GM12801 (cell line): ENCODE data around the gene SIX2.

ENCODE experiments used
- CTCF ChIP-seq: IDR thresholded peaks from one replicate; pipeline ENCODE4 v1.5.1; 2011; ENCODE audit warnings: control low read depth; ENCODE audit not compliant: insufficient read length; ENCODE audit errors: extremely low read depth

SIX2 gene

GRCh38 chr2:44969936-44970335 is 39.3 kb downstream of the SIX2 start:
- no peak for TF ChIP-seq CTCF

DNA sequence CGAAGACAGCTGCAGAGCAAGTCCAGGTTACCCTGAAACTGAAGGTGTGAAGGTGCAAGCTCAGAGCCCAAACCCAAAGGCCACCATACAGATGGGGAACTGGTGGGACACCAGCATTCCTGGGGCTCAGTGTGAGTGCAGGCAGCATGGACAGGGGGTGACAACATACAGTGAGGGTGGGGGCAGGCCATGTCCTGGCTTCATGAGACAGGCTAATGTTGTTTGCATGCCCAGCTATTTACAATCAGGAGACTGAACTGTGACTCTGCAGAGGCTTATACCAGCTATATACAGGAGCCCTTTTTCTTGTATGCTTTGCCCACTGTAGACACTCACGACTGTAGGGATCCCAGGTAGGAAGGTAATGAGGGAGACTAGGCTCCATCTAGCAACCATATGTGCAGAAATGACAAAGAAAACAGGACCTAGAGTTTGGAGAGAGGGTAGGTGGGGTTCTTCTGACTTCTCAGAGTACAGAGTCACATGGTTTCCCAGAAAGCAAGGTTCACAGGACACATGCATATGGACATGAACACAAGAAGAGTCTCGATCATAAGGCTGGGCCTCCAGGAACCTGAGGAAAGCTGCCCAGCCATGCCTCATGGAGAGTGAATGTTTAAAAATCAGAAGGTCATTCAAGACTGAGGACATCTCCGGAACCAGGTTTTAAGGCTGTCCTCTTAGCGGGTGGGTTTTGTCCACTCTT is 41.4 kb downstream of the SIX2 start:
- no peak for TF ChIP-seq CTCF

DNA sequence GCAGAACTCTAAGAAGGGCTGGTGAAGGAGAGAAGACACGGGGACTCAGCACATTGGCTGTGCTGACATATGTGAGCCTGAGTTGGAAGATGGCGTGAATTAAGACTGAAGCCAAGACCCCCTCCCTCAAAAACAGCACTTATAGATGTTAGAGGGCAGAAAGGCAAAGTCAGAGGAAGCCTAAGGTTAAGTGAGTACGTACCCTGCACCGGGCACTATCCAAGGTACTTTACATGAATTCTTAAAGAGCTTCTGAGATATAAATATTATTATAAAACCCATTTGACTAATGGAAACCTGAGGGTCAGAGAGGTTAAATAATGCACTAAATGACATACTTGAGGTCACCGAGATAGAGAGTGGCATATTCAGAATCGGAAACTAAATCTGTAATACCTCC is 42.2 kb downstream of the SIX2 start:
- no peak for TF ChIP-seq CTCF

- no peak for TF ChIP-seq CTCF
Measured at GRCh38 chr2:44965684-44966083, 43.6 kb downstream of the SIX2 start.

- TF ChIP-seq CTCF = no peak
Measured at GRCh38 chr2:44964752-44965236, 44.5 kb downstream of the SIX2 start.

DNA sequence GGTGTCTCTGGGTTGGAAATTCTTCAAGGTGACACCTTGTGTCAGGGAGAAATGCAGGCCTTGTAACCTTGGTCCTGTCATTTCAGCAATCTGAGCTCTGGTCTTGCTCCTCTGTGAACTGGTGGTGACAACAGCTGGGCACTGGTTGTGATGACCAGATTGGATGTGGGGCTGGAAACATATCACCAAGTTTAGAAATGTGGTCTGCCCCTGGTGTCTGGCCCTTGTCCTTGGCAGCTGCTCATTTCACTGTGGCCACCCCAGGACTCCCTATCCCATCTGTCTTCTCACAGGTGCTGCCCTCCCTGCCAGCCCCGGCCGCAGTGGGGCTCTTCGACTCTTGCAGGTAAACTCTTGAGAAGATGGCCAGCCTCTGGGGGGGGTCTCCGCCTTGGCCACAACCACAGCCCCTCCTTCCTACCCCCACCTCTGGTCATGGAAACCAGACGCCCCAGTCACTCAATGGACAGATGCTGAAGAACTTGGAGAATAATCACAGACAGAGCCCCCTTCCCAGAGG is 47.0 kb downstream of the SIX2 start:
- no peak for TF ChIP-seq CTCF

DNA sequence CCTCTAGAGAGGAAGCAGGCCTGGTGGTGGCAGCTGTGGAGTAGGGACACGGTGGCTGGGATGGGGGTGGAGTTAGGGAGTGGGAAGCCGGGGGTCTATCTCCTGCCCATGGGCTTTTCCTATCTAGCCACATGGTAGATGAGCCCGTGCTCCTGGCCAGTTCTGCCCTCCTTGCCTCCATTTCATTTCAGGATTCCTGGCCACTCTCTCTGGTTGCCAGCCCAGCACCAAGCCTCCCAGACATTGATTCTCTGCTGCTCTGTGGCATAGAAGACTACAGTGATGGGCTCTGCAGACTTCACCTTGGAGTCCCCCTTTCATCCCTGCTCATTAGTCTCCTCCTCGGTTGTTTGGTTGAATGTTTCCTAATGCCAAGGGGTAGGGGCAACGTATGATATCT is 48.4 kb downstream of the SIX2 start:
- no peak for TF ChIP-seq CTCF

GRCh38 chr2:44959855-44960254 is 49.4 kb downstream of the SIX2 start:
- no peak for TF ChIP-seq CTCF
